Activated CD8-positive, alpha-beta memory T cell treated with anti-CD3 and anti-CD28 coated beads, Interleukin-2, amount 50 U/mL, for 4 hours (primary cell): ENCODE data around the gene KLHL2.
"Not testable (repeated sequence)": the region's sequence is repeated elsewhere in the genome, so short reads cannot be mapped to it uniquely, and the experiment has no call there.

Source experiments
- DNase-seq: peaks from one replicate; pipeline ENCODE4 v3.0.0-alpha.2; 2020

The KLHL2 gene

GRCh38 chr4:165331823-165332222 is 124.5 kb downstream of the KLHL2 start:
- DNase-seq = no peak

DNA sequence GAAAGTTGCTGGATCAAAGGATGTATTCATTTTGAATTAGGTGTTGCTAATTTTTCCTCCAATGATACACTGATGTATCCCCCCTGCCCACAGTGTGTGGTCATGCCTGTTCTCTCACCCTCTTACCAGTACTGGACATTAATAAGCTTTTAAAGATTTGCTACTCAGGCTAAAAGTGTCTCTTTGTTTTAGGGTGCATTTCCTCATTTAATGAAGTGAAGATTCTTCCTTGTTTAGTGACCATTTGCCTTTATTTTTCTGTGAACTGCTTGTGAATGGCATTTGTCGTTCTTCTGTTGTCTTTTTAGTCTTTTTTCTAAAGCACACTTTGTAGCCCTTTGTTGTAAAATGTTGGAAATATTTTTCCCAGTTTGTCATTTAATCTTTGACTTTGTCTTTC is 125.1 kb downstream of the KLHL2 start:
- DNase-seq = no peak

DNA sequence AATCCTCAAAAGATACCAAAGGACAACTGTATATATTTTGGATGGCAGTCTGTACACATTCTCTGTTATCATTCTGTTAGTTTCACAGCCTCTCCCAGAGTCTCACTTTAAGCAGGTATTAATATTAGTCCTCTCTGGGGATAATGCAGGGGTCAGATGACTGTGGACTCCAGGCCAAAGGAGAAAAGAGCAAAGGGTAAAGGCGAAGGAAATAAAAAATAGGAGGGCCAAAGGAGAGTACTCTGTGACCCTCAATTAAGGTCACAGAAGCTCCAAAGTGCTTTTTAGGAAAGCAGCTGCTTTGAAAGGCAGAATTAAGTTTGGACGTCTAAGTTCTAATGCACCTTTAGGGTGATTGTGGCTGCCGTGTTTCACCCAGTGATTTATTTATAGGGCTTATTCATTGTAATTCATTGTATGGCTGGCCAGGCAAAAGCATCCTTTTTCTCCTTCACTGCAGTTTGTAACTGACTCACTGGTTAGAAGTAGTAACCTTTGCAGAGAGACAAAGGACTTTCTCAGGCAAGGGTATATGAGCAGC is 127.9 kb downstream of the KLHL2 start:
- DNase-seq = no peak

GRCh38 chr4:165336743-165337142 is 129.4 kb downstream of the KLHL2 start:
- DNase-seq = no peak

- not testable (repeated sequence) for DNase-seq
Measured at GRCh38 chr4:165342340-165342739, 135.0 kb downstream of the KLHL2 start.

DNA sequence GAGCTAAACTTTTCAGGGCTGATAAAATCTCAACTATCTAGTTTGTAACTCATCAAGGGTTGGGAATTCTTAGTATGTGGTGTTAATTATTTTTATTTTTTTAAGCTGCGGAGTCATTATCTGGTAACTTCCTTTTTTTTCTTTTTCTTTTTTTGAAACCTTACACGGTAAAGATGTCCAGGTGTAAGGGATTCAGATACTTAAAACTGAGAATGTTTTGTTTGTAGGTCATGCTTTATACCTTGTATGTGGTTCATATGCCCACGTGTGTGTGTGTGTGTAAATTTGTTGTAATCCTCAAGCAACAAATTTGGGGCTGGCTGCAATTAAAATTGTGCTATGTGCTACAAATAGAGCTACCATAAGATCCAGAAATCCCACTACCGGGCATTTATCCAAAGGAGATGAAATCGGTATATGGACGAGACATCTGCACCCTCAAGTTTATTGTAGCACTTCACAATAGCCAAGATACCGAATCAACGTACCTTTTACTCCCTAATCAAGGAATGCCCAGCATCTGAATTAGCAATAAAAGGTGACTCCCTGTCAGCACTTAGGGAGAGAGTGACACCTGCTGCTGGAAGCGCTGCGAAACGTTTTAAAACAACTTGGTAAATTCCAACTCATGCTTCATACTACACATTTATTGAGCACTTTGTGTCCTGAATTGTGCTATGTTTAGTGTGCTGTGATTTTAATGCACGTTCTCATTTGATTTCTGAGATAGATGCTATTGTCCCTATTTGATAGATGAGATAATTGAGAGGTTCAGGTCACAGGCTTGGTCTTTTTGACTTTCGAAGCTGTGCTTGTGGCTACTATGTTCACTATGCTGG is 136.2 kb downstream of the KLHL2 start:
- no peak for DNase-seq

GRCh38 chr4:165345666-165346417 is 138.5 kb downstream of the KLHL2 start:
- no peak for DNase-seq

GRCh38 chr4:165347647-165348569 is 140.5 kb downstream of the KLHL2 start:
- no peak for DNase-seq

- DNase-seq = no peak
Measured at GRCh38 chr4:165351359-165352130, 144.2 kb downstream of the KLHL2 start.

DNA sequence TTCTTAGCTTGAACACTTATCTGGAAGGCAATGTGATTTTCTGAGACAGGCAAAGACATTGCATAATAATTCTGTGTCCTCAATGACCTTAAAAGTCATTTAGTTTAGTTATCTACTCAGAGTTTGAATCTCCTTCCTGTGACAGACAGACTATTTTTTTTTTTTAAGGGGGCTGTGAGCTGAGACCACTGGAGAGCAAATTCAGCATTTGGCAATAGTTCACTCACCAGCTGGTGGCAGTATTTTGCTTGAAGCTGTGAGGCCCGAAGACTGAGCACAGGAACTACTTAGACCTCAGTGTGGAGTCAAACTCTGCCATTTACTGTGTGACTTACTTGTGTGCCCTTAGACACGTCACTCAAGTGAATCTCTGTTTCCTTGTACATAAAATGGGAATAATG is 148.5 kb downstream of the KLHL2 start:
- no peak for DNase-seq

GRCh38 chr4:165359506-165359905 is 152.1 kb downstream of the KLHL2 start:
- DNase-seq = no peak

GRCh38 chr4:165360041-165360695 is 152.8 kb downstream of the KLHL2 start:
- no peak for DNase-seq

- DNase-seq = no peak
Measured at GRCh38 chr4:165360985-165361670, 153.8 kb downstream of the KLHL2 start.

- DNase-seq = no peak
Measured at GRCh38 chr4:165361810-165362209, 154.4 kb downstream of the KLHL2 start.

DNA sequence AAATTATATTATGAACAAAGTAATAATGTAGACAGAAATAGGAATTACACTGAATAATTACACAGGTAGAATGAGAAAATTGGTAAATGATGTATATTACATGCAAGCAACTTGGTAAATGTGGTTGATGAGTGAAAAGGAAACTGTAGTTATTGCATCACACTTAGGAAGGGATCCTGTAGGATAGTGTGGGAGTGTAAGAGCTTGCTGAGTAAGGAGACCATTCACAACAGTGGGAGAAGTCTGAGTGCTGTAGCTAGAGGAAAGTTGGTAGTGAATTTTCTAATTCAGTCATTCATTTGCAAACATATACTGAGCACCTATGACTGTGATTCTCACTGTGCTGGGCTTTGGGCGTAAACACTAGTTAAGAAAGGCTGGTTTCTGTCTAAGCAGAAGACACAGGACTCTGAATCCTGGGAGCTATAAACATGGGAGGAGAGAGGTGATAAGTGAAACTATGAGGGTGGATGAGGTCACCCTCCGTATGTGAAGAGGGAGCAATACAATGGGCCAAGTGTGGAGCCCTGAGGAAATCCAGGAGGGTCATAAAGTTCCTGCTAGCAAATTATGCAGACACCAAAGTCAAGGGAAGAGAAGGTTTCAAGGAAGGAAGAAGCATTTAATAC is 157.2 kb downstream of the KLHL2 start:
- no peak for DNase-seq

DNA sequence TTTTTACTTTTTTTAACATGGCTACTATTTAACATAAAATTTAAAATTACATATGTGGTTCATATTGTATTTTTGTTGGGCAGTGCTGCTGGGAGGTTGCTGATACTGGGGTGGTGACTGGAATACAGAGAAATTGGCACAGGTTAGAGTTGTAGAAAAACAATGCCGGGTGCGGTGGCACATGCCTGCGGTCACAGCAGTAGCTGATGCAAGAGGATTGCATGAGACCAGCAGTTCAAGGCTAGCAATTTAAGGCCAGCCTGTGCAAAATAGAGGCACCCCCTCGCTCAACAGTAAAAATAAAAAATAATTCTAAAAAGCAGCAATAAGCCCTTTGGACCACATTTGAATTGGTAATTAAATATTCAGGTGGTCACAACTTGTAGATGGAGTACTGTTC is 159.7 kb downstream of the KLHL2 start:
- DNase-seq = no peak

DNA sequence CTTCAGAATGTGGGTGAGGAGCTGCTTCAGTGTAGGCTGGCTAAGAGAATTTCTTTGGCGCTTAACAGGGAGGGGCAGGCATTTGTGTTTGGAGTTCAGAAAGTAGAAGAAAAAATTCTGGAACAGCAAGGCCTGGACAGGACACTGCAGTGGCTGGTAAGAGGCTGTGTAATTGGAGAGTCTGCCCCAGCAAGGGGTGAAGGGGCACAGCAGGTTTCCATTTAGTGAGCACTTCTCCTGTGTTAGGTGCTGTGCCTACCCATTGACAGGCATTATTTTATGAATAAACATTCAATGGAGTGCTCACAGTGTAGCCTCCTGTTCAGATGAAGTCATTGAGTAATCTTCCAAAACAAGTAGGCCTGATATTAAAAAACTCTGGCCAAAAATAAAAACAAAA is 160.8 kb downstream of the KLHL2 start:
- no peak for DNase-seq

DNA sequence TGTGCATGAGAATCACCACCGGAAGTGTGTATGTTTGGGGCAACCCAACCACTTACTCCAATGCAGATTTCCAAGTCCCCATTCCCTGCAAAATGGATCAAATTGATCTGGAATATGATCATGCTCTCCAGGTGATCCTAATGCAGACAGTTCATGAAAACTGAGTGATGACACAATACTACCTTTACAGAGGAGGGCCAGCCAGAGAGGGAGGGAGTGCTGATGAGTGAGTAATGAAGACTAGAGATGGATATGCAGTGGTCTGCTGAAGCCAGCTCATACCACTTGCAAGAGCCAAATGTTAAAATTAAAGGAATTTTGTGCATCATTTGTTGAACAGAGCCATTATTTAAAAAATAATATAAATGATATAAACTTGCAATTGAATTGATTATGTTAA is 161.2 kb downstream of the KLHL2 start:
- no peak for DNase-seq

DNA sequence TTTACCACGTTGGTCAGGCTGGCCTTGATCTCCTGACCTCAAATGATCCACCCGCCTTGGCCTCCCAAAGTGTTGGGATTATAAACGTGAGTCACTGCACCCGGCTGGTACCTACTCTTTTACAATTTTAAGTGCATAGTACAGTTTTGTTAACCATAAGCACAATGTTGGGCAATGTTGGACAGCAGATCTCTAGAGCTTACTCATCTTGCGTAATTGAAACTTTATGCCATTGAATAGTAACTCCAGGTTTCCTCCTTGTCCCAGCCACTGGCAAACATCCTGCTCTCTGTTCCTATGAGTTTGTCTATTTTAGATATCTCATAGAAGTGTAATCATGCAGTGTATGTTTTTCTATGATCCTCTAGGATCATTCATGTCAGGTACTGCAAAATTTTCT is 162.2 kb downstream of the KLHL2 start:
- no peak for DNase-seq

DNA sequence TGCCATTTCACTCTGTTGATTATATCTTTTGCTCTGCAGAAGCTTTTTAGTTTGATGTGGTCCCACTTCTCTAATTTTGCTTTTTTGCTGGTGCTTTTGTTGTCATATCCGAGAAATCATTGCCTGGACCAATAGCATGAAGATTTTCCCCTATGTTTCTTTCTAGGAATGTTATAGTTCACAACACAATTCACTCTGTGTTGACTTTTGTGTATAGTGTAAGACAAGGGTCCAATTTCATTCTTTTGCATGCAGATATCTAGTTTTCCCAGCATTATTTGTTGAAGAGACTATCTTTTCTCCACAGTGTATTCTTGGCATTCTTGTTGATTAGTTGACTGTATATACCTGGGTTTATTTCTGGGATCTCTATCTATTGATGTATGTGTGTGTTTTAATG is 163.2 kb downstream of the KLHL2 start:
- DNase-seq = no peak
